ENCODE measurements around the gene PNPLA5.
A peak's percentile ranks its signal among the peaks of the same experiment; 100 is the strongest.
"Not testable (repeated sequence)": the region's sequence is repeated elsewhere in the genome, so short reads cannot be mapped to it uniquely, and the experiment has no call there.

PNPLA5 gene

GRCh38 chr22:43879901-43880540 is 11.8 kb downstream of the PNPLA5 start:
- DNase-seq: no peak

- no peak for DNase-seq
Measured at GRCh38 chr22:43878831-43879550, 12.8 kb downstream of the PNPLA5 start.

GRCh38 chr22:43878079-43878795 is 13.6 kb downstream of the PNPLA5 start:
- DNase-seq: no peak

GRCh38 chr22:43876866-43877509 is 14.8 kb downstream of the PNPLA5 start:
- no peak for DNase-seq

DNA sequence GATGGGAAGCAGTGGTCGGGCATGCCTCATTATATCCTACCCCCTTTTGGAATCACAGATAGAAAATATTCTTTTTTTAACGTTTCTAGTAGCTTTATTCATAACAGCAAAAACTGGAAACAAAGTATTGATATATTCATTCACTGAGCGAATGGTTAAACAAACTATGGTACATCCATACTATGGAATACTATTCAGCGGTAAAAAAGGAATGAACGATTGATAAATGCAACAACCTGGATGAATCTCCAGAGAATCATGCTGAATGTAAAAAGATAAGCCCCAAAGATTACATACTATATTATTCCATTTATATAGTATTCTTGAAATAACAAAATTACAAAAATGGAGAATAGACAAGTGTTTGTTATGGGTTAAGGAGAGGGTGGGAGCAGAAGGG is 22.0 kb downstream of the PNPLA5 start:
- DNase-seq: no peak

GRCh38 chr22:43869001-43869400 is 22.8 kb downstream of the PNPLA5 start:
- not testable (repeated sequence) for DNase-seq

- peak in 1 of 2 donors; percentile 13 for DNase-seq
Measured at GRCh38 chr22:43867839-43868635, 23.8 kb downstream of the PNPLA5 start.

DNA sequence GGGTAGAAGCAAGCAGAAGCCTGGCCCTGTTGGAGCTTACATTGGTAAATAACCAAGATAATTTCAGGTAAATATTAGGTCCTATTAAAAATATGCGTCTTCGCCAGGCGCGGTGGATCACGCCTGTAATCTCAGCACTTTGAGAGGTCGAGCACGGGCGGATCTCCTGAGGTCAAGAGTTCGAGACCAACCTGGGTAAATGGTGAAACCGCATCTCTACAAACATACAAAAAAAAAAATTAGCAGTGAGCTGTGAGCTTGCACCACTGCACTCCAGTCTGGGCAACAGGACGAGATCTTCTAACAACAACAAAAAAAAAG is 29.0 kb downstream of the PNPLA5 start:
- no peak for DNase-seq

DNA sequence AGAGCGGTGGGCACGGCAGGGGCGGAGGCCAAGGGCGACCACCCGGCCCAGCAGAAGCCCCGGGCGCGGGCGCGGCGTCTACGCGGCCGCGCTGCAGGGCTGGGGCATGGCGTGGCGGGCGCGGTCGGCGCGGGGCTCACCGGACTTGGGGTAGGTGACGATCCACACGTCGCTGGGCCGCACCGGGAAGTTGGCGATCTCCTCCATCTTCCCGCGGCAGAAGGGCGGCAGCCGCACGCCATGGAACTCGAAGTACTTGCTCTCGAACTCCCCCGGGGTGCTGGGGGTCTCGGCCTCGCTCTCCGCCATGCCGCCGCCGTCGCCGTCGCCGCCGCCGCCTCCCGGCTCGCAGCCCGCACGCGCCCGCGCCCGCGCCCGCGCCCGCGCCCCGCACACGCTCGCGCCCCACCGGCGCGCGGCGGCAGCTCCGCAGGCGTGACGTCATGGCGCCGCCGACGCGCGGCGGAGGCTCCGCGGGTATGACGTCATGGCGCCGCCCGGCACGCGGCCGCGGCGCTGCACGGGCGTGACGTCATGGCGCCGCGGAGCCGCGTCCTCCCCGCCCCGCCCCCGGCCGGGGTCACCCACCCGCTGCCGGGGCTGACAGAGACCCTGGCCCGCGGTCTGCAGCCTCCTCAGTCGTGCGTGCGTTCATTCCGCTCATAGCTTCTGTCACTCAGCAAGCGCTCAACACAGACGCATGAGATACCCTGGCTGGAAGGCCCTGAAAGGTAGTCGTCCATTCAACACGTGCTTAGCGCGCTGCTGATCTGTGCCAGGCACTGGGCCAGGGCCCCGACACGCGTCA is 29.5 kb downstream of the PNPLA5 start, which contains the start of gene SULT4A1:
Gene SULT4A1, minus strand, starts transcription at position 440 of the 808 bp plus-strand sequence. Its CDS starts 131 bp downstream, at position 309.
- no peak for DNase-seq

GRCh38 chr22:43861529-43861928 is 30.3 kb downstream of the PNPLA5 start:
- no peak for DNase-seq

GRCh38 chr22:43860831-43861230 is 31.0 kb downstream of the PNPLA5 start:
- no peak for DNase-seq

- DNase-seq: no peak
Measured at GRCh38 chr22:43860126-43860525, 31.7 kb downstream of the PNPLA5 start.

DNA sequence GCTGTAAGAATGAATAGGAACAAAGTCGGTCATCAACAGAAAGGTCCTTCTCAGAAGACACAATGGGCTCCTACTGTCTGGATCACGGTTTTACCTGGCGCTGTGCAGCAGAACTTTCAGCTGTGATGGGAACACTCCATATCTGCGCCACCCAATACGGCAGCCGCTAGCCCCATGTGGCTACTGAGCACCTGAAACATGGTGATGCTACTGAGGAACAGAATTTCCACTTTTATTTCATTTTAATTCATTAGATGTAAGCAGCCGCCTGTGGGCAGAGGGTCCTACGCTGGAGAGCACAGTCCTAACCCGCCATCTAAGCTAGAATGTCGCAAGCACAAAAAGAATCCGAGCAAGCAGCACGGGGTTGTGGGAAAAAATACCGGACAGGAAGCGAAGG is 32.2 kb downstream of the PNPLA5 start:
- DNase-seq: no peak

GRCh38 chr22:43859176-43859575 is 32.6 kb downstream of the PNPLA5 start:
- no peak for DNase-seq

DNA sequence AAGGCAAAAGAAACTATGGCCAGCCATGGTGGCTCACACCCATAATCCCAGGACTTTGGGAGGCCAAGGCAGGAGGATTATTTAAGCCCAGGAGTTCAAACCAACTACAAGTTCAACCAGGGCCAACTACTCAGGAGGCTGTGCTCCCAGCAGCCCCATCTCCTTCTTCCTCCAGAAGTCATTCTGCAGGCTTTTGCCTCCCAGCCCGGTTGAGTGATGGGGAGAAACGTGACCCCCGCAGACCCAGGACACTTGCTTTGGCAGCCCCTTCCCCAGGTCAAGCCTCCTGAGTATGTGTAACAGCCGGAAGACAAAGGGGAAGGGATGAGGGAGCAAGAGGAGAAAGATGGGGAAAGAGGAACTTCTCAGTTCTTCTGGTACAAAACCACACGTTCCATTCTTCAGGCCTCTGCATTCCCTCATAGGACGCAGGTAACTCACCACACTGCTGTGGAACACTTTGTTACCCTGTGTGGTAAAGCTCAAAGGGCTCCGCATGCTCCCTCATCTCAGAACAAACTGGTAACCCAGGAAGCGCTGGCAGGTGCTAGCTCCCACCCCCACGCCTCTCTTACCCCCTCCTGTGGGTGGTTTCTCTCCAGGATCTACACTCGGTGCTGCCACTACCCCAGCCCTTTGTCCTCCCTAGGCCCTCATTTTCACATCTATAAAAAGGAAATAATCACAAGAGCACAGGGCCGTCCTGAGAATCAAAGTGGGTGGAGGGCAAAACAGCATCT is 33.5 kb downstream of the PNPLA5 start:
- no peak for DNase-seq

GRCh38 chr22:43857367-43857766 is 34.4 kb downstream of the PNPLA5 start:
- DNase-seq: no peak

- DNase-seq: no peak
Measured at GRCh38 chr22:43855431-43855830, 36.4 kb downstream of the PNPLA5 start.

DNA sequence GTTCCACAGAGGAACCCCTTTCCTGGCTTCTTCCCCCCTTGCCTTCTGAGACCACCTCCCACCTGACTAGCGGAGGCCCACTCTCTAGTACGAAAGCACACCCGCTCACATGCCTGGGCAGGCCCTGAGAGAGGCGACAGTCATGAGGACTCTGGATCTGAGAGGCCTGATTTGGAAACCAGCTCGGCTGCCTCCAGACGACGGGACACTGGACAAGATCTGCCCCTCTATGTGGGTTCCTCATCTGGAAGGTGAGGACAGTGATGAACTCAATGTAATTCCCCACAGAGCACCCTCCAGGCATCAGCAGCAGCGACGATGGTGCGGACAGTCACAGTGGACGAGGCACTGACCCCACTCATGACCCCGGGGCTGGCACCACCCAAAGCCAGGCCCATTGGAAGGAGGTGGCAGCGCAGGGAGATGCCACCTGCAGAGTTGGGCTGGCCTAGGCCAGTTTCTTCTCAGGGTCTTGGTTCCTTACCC is 37.0 kb downstream of the PNPLA5 start:
- no peak for DNase-seq

DNA sequence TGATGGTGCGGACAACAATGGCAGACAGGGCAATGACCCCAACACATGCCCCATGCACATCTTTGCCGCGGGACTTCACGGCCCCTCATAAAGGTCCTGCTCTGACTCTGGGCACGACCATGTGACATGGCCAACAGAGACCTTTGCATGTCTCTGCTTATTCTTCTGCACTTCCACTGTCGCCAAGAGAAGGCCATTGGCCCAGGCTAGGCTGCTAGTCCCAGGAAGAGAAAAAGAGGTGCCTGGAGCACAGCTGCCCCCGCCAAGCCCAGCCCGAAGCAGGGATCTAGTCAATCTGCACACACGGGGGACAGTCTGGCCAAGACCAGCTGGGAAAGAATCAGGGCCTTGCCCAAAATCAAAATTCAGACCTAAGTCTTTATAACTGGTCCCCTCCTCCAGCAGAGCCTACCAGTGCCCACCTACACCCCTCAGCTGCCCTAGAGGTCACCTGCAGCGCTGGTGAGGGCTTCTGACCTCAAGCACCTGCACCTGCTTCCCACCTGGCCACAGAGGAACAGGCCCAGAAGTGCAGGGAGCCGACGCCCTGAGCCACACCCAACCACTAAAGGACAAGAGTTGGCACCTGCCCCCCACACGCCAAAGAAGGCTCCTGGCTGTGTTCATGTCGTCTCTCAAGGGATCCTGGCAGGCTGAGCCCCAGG is 37.6 kb downstream of the PNPLA5 start:
- DNase-seq: no peak

DNA sequence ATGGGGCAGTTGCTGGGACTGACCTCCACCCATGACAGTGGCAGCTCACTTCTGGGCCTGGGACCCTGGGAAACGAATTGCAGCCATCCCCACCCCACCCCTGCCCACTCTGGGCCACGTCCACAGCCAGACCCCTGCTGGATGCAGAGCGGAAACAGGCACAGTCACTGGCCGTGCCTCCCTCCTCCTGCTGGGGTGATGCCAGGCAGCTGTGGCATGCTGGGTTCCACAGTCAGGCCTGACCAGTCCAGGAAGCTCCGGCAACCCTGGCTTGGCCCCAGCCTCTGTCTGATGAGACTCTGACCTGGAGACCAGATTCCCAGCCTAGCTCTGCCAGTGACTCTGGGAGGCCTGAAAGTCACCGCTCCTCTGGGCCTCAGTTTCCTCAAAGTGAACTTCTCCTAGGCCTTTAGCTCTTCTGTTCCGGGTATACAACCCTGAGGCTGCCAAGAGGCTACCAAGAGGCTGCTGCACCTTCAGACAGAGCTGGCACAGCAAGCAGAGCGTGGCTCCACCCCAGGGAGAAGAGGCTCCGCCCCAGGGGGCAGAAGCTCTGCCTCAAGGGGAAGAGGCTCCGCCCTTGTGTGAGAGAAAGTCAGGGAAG is 38.4 kb downstream of the PNPLA5 start:
- no peak for DNase-seq

Measured in CD4-positive, alpha-beta T cell treated with Interferon alpha-2 for 1 hour (primary cell).